ENCODE results near the gene ANKRD13C. TPM values are rescaled to one million over a fixed set of nuclear protein-coding genes. Genes with fewer than 3 reads are reported as not detected.

Gene ANKRD13C
- polyA plus RNA-seq, 1 donor (not counting 4 experiments of a cell fraction or from before 2014, with no cell fraction given): 13.4 TPM

- TF ChIP-seq CTCF (optimal IDR thresholded peaks at IDR 0.05 in 1 of 3, IDR thresholded peaks at IDR 0.05 in 1 of 3, conservative IDR thresholded peaks at IDR 0.05 in 1 of 3; ENCODE audit: extremely low read depth in 1 of 3, insufficient read depth in 2 of 3, low read length in 3 of 3) (no peak), EZH2 (IDR thresholded peaks at IDR 0.05; ENCODE audit: low read length) (no peak)
- H3K9ac ChIP-seq (ENCODE audit: control insufficient read depth, extremely low read depth, insufficient read depth, low read length): no peak overlapping the region
- no peaks in the 10 kb centered on the region for H3K9me1 ChIP-seq (ENCODE audit: control insufficient read depth, extremely low read depth, insufficient read depth, low read length)
- H3K79me2 ChIP-seq (ENCODE audit: control insufficient read depth, insufficient read depth, low read length): no peaks in the 10 kb centered on the region
- no peaks in the 10 kb centered on the region for H3K4me1 ChIP-seq (ENCODE audit: control insufficient read depth, extremely low read depth, insufficient read depth, low read length)
- no peaks in the 10 kb centered on the region for H4K20me1 ChIP-seq (ENCODE audit: control insufficient read depth, extremely low read depth, insufficient read depth, low read length)
- FAIRE-seq (no peak), DNase-seq (ENCODE audit: low read depth, low spot score) (no peak)
- H3K4me3 ChIP-seq (ENCODE audit: control insufficient read depth in 2 of 3, extremely low read depth in 1 of 3, insufficient read depth in 2 of 3, low read depth in 1 of 3, low read length in 3 of 3): no peak overlapping the region
- H2AFZ ChIP-seq (ENCODE audit: control insufficient read depth, low read length): no peak overlapping the region
- no peak overlapping the region for H3K4me2 ChIP-seq (ENCODE audit: control insufficient read depth, extremely low read depth, insufficient read depth, low read depth, low read length)
- dilution Hi-C loops (cut with MboI; ENCODE audit: extremely low pct_ligation_motif_present, low sequenced_read_pairs): no loop called here
- no peaks in the 10 kb centered on the region for H3K27me3 ChIP-seq (ENCODE audit: control insufficient read depth, extremely low read depth, insufficient read depth, low read length)
- no peak overlapping the region for H3K27ac ChIP-seq (ENCODE audit: control insufficient read depth, insufficient read depth, low read length)
- H3K9me3 ChIP-seq (ENCODE audit: control insufficient read depth, low read depth, low read length): no peaks in the 10 kb centered on the region
- no peaks in the 10 kb centered on the region for H3K36me3 ChIP-seq (ENCODE audit: control insufficient read depth in 2 of 2, extremely low read depth in 1 of 2, insufficient read depth in 2 of 2, low read length in 2 of 2)
These were observed 30.0 kb upstream of the ANKRD13C start for GRCh38 chr1:70384542-70384941.

GRCh38 chr1:70383483-70383882 is 29.0 kb upstream of the ANKRD13C start:
- FAIRE-seq: no peak
- no peak overlapping the region for H3K27ac ChIP-seq (ENCODE audit: control insufficient read depth, insufficient read depth, low read length)
- dilution Hi-C loops (cut with MboI; ENCODE audit: extremely low pct_ligation_motif_present, low sequenced_read_pairs): no loop called here
- no peak overlapping the region for H3K4me2 ChIP-seq (ENCODE audit: control insufficient read depth, extremely low read depth, insufficient read depth, low read depth, low read length)
- no peaks in the 10 kb centered on the region for H3K9me1 ChIP-seq (ENCODE audit: control insufficient read depth, extremely low read depth, insufficient read depth, low read length)
- TF ChIP-seq EZH2 (IDR thresholded peaks at IDR 0.05; ENCODE audit: low read length) (no peak), CTCF (optimal IDR thresholded peaks at IDR 0.05 in 1 of 3, IDR thresholded peaks at IDR 0.05 in 1 of 3, conservative IDR thresholded peaks at IDR 0.05 in 1 of 3; ENCODE audit: extremely low read depth in 1 of 3, insufficient read depth in 2 of 3, low read length in 3 of 3) (no peak)
- no peak overlapping the region for H3K4me3 ChIP-seq (ENCODE audit: control insufficient read depth in 2 of 3, extremely low read depth in 1 of 3, insufficient read depth in 2 of 3, low read depth in 1 of 3, low read length in 3 of 3)
- H3K4me1 ChIP-seq (ENCODE audit: control insufficient read depth, extremely low read depth, insufficient read depth, low read length): no peaks in the 10 kb centered on the region
- no peak overlapping the region for H2AFZ ChIP-seq (ENCODE audit: control insufficient read depth, low read length)
- no peak for DNase-seq (ENCODE audit: low read depth, low spot score)
- no peaks in the 10 kb centered on the region for H3K36me3 ChIP-seq (ENCODE audit: control insufficient read depth in 2 of 2, extremely low read depth in 1 of 2, insufficient read depth in 2 of 2, low read length in 2 of 2)
- no peaks in the 10 kb centered on the region for H3K79me2 ChIP-seq (ENCODE audit: control insufficient read depth, insufficient read depth, low read length)
- H3K9ac ChIP-seq (ENCODE audit: control insufficient read depth, extremely low read depth, insufficient read depth, low read length): no peak overlapping the region
- no peaks in the 10 kb centered on the region for H3K27me3 ChIP-seq (ENCODE audit: control insufficient read depth, extremely low read depth, insufficient read depth, low read length)
- no peaks in the 10 kb centered on the region for H4K20me1 ChIP-seq (ENCODE audit: control insufficient read depth, extremely low read depth, insufficient read depth, low read length)
- no peaks in the 10 kb centered on the region for H3K9me3 ChIP-seq (ENCODE audit: control insufficient read depth, low read depth, low read length)

Measured in keratinocyte (primary cell).